Lower leg skin (tissue), 4 donors: Measurements from ENCODE around the gene RBPJ. TPM values are rescaled to one million over a fixed set of nuclear protein-coding genes. Genes with fewer than 3 reads are reported as not detected.

ENCODE experiments used
- DNase-seq, 2 donors: peaks; one replicate each; pipeline ENCODE4 v3.0.0-alpha.2; 2019; ENCODE audit warnings: low spot score in 2 of 2
- H3K4me3 ChIP-seq: fragments of 200-600 bp; sonication (generic); 2 replicates; pipeline ENCODE4 v1.5.1; 2017; ENCODE audit warnings: mild to moderate bottlenecking, low read depth; ENCODE audit not compliant: poor library complexity, severe bottlenecking
- CTCF ChIP-seq, 3 donors: fragments of 450-650 bp; IDR thresholded peaks; one replicate each; pipeline ENCODE4 v1.5.1; 2016; ENCODE audit warnings: antibody characterized with exemption in 3 of 3, mild to moderate bottlenecking in 3 of 3, moderate library complexity in 2 of 3
- POLR2A ChIP-seq, 2 donors: fragments of 450-650 bp; IDR thresholded peaks; one replicate each; pipeline ENCODE4 v1.6.1; 2016 to 2017; ENCODE audit warnings: antibody characterized with exemption in 2 of 2, mild to moderate bottlenecking in 1 of 2, moderate library complexity in 1 of 2
- WGBS, 2 donors: methylation state at CpG; one replicate each; pipeline ENCODE4 v1.1.5; 2018; 5-methylcytosine and 5-hydroxymethylcytosine counted together
- intact Hi-C: fragments of 100-400 bp; cut with DNase I; formaldehyde crosslinking; loops from one replicate; pipeline ENCODE4 v1.15.0; 2023; ENCODE audit warnings: low total_unique reads
- total RNA-seq, 4 donors: library from RNA; depleted of rRNA; stranded (reverse); fragments of >200 nt; gene quantifications; one replicate each; pipeline ENCODE4 v1.1.0, GENCODE V29; 2016

Gene RBPJ
- total RNA-seq, 4 donors from 2014 or later = 41.1 to 48.3 (median 45.5) TPM

GRCh38 chr4:26323821-26324220 is 3.0 kb downstream of the RBPJ start:
- DNase-seq = no peak
- WGBS, 2 donors = 21 to 34% methylated on average over 2 of the region's 2 CpGs
- H3K4me3 ChIP-seq = no peak overlapping the region
- intact Hi-C loops = no loop called here
- TF ChIP-seq CTCF (IDR thresholded peaks at IDR 0.05) = no peak
- no peak for TF ChIP-seq POLR2A (IDR thresholded peaks at IDR 0.05)

GRCh38 chr4:26325191-26325590 is 4.4 kb downstream of the RBPJ start:
- DNase-seq = no peak
- H3K4me3 ChIP-seq = no peak overlapping the region
- TF ChIP-seq POLR2A (IDR thresholded peaks at IDR 0.05) (no peak), CTCF (IDR thresholded peaks at IDR 0.05) (no peak)
- 40 to 52% methylated on average over 3 of the region's 3 CpGs for WGBS, 2 donors
- intact Hi-C loops = no loop called here

GRCh38 chr4:26326791-26327190 is 6.0 kb downstream of the RBPJ start:
- no peak for DNase-seq
- WGBS, 2 donors = 60 to 67% methylated on average over 2 of the region's 2 CpGs
- TF ChIP-seq POLR2A (IDR thresholded peaks at IDR 0.05) (no peak), CTCF (IDR thresholded peaks at IDR 0.05) (no peak)
- H3K4me3 ChIP-seq = no peak overlapping the region
- intact Hi-C loops = no loop called here

GRCh38 chr4:26330186-26330787 is 9.5 kb downstream of the RBPJ start:
- no peak overlapping the region for H3K4me3 ChIP-seq
- intact Hi-C loops = loop anchor here (10.0 kb wide), 1 partner anchor 65 kb away; no protein-coding TSS in a partner anchor
- 47 to 48% methylated on average over 4 of the region's 4 CpGs for WGBS, 2 donors
- no peak for TF ChIP-seq POLR2A (IDR thresholded peaks at IDR 0.05)
- TF ChIP-seq CTCF (IDR thresholded peaks at IDR 0.05) = peak in 1 of 3 donors; percentile 7
- DNase-seq = no peak

GRCh38 chr4:26330946-26331345 is 10.1 kb downstream of the RBPJ start:
- TF ChIP-seq POLR2A (IDR thresholded peaks at IDR 0.05) (no peak), CTCF (IDR thresholded peaks at IDR 0.05) (no peak)
- intact Hi-C loops = loop anchor here (10.0 kb wide), 1 partner anchor 64 kb away; no protein-coding TSS in a partner anchor
- 86 to 87% methylated on average over 6 of the region's 6 CpGs for WGBS, 2 donors
- DNase-seq = no peak
- no peak overlapping the region for H3K4me3 ChIP-seq
